Measurements from ENCODE around the gene UGDH.

DNA sequence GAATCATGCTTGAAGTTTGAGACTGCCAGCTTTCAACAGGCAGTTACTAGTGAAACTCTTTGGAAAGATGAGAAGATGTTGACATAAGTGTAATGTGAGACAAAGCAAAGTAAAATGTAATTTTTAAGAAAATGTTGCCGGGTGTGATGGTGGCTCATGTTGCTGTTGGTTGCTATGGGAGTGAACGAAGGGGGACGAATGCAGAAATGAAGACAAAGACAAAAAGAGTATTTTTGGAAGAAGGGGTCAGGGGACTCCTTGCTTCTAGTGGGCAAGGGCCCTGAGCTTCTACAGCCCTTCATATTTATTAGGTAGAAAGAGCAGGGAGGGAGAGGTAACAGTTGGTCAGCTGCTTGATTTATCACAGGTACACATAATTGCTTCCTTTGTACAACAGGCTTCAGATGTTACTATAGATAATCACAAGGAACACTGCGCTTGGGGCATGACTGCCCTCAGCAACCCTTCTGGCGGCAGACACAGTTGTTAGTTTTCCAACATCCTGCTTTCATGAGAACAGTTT, 11.9 kb upstream of the UGDH start:
- TF ChIP-seq, protein P1, sequence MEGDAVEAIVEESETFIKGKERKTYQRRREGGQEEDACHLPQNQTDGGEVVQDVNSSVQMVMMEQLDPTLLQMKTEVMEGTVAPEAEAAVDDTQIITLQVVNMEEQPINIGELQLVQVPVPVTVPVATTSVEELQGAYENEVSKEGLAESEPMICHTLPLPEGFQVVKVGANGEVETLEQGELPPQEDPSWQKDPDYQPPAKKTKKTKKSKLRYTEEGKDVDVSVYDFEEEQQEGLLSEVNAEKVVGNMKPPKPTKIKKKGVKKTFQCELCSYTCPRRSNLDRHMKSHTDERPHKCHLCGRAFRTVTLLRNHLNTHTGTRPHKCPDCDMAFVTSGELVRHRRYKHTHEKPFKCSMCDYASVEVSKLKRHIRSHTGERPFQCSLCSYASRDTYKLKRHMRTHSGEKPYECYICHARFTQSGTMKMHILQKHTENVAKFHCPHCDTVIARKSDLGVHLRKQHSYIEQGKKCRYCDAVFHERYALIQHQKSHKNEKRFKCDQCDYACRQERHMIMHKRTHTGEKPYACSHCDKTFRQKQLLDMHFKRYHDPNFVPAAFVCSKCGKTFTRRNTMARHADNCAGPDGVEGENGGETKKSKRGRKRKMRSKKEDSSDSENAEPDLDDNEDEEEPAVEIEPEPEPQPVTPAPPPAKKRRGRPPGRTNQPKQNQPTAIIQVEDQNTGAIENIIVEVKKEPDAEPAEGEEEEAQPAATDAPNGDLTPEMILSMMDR (conservative IDR thresholded peaks at IDR 0.05; ENCODE audit: low read depth, low read length): no peak
- TF ChIP-seq EZH2phosphoT487 (IDR thresholded peaks at IDR 0.05; ENCODE audit: borderline replicate concordance, low read length) (no peak), EZH2 (IDR thresholded peaks at IDR 0.05; ENCODE audit: low read length, unreplicated experiment) (no peak)

Measured in PC-3 (cell line).